Endometrium (tissue), 2 donors: ENCODE measurements around the gene SCLY.

Experiments used
- FAIRE-seq: peaks from 2 replicates; lab custom pipeline; 2012; peaks lifted over from hg19 to GRCh38; lab: Jason Lieb, UNC
- donor health status: control.
- donor health status: control.

Gene SCLY

GRCh38 chr2:238097988-238098871 is 37.4 kb downstream of the SCLY start:
- FAIRE-seq, result no peak

DNA sequence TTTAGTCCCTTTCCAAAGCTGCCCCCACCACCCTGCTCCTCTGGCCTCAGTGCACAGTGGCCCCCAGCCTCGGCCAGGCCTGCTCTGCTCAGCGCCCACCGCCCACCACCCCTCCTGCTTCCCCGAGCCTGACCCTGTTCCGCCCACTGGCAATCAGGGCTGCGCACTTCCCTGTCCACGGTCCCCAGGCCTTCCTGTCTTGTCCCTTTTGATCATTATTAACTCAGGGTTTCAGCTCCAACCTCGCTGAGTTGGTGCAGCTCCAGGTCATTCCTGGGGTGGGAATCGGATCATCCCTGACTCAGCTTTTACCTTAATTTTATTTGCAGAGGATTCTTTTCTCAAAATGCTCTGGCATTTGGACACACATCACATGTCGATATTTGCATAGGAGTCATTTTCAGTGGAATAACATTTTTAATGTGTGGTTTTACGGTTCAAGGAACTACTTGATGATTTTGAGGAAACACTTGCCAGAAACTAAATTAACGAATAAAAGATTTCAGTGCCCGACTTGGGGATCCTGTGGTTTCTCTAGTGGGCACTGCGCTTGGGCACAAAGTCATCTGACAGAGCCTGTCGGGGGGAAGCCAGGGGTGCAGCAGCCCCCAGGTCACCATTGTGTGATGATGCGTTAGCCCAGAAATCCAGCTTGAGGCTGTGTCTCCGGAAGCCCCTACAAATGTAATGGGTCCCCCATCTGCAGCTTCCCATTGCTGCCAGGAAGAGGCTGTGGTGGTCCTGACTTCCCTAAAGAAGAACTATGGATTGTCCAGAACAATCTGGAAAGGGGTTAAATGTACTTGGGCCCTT is 38.3 kb downstream of the SCLY start:
- FAIRE-seq, result no peak

- FAIRE-seq, result no peak
Observed at GRCh38 chr2:238099714-238100048, 38.9 kb downstream of the SCLY start.

DNA sequence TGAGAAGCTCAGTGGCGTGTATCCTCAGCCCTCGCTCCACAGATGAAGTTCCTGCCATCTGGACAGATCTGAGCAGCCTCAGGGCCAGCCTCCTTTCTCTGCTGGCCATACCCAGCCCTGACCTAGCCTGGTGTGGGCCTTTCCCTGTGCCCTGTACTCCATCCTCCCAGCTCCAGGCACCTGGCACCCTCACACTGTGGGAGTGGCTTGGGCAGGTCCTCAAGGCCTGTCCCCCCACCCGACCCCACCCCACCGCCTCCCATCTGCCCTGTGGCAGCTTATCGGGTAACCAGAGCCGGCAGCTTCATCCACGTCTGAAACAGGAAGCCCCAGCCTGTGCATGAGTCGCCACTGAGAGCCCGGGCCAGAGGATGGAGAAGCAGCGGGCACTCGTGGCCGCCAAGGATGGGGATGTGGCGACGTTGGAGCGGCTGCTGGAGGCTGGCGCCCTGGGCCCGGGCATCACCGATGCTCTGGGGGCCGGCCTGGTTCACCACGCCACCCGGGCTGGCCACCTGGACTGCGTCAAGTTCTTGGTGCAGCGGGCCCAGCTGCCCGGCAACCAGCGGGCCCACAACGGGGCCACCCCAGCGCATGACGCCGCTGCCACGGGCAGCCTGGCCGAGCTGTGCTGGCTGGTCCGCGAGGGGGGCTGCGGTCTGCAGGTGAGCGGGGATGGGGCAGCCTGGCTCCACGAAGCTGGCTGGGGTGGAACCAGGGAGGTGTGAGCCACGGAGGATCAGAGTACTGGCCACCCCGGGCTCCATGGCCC is 39.4 kb downstream of the SCLY start, which contains the start of gene ESPNL:
ESPNL (plus strand) TSS at position 292 of the 772 bp plus-strand sequence; CDS start at position 372, 80 bp downstream.
- FAIRE-seq, result no peak

- no peak for FAIRE-seq
Observed at GRCh38 chr2:238100821-238101771, 40.3 kb downstream of the SCLY start.

GRCh38 chr2:238101891-238102841 is 41.4 kb downstream of the SCLY start:
- no peak for FAIRE-seq

DNA sequence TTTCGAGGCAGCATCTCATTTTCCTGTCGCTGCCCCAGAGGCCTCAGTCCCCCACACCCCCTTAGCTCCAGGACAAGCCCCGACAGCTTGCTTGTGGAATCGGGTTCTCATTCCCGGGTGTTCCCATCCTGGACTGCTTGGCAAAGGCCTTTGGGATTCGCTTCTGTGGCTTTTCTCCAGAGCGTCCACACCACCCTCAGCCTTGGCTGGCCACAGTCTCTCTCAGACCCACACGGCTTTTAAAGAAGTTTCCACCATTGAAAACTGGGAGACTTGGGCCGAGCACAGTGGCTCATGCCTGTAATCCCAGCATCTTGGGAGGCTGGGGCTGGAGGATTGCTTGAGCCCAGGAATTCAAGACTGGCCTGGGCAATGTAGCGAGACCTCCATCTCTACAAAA is 42.1 kb downstream of the SCLY start:
- no peak for FAIRE-seq

DNA sequence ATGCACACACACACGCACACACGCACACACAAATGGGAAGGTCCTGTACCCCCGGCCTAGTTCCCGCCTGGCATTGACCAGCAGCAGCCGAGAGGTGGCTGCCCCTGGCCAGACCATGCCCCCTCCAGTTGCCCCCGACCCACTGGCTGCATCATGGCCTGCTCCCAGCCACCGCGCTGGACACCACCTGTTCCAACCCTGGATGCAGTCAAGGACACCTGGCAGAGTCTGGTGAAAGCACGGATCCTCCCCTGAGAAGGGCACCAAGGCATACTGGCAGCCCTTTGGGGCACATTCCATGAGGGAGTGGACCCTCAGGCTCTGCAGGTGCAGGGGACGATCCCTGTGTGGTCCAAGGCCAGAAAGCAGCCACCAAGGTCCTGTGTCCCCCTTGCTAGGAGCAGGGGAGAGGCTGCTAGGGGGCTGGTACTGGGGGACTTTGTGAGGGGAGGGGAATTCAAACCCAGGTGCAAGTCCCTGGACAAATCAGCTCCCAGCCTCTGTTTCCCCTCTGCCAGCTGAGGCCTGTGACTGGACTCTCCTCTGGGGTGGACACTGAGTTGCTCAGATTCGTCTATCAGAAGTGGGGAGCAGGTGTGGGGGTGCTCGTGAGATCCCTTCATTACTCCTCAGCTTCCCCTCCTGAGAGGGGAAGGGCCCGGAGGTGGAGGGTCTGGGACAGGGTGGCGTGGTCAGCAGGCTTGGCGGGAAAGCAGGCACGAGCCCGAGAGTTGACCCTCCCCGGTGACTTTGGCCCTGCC is 42.8 kb downstream of the SCLY start:
- FAIRE-seq, result no peak

DNA sequence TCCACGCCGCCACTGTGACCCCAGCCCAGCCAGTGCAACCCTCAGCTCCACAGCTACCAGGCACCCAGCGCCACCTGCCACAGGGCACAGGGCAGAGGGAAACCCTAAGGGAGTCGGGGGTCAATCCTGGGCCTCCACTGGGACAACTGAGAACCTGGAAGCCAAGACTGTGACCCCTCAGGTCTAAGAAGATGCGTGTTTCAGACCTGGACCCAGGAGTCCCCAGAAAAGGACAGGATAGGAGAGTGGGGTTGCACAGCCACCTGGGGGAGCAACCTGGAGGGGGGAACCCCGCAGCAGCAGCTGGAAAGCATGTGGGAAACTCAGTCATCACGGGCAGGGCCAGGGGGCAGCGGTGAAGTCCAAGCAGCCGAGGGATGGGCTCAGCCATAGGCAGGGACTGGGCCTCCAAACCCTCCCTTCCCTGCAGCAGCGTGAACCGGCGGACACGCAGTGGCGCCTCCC is 43.5 kb downstream of the SCLY start:
- no peak for FAIRE-seq

- FAIRE-seq, result no peak
Observed at GRCh38 chr2:238104691-238105371, 44.0 kb downstream of the SCLY start.

DNA sequence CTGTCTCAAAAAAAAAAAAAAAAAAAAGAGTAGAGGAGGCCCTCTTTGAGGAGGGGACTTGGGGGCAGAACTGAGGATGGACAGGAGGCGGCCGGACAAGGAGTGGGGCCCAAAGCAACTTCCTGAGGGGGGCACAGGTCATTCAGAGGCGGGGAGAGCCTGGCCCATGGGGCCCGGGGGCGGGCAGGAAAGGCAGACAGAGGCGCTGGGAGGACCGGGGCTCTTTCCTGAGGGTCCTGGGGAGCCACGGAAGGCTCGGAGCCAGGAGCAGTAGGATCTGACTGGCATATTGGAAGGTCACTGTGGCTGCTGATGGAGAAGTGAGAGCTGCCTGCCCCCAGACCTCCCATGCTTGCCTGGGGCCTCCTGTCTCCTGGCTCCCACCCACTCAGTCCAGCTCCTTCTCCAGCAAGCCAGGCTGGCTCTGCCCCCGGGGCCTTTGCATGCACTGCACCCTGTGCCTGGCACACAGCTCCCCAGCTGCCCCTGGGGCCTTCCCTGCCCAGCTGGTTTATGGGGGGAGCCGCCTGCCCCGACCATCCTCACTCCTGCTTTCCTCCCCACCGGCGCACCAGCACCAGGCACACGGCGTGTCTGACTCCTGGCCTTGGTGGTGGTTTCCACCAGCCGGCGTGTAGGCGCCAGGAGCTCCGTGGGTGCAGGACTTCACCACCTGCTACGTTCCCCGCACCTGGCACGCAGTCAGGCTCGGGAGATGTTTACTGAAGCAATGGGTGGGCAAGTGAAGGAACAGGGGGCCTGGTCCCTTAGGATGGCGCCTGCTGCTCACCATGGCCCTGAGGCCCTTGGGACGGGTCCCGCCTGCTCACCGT is 44.9 kb downstream of the SCLY start:
- no peak for FAIRE-seq

DNA sequence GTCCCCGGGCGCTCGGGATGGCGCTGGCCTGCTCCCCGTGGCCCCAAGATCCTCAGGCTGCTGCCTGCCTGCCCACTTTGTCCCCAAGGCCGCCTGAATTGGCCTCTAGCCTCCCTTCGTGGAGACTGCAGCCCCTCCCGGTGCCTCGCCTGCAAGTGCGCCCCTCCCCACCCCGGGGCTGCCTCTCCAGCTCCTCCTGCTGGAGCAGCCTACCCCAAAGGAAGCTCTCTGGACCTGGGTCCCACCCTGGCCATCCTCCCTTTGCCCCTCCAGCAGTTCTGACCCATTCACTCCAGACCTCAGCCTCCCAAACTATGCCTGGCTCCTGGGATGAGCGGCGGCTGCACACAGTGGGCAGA is 45.5 kb downstream of the SCLY start:
- no peak for FAIRE-seq

DNA sequence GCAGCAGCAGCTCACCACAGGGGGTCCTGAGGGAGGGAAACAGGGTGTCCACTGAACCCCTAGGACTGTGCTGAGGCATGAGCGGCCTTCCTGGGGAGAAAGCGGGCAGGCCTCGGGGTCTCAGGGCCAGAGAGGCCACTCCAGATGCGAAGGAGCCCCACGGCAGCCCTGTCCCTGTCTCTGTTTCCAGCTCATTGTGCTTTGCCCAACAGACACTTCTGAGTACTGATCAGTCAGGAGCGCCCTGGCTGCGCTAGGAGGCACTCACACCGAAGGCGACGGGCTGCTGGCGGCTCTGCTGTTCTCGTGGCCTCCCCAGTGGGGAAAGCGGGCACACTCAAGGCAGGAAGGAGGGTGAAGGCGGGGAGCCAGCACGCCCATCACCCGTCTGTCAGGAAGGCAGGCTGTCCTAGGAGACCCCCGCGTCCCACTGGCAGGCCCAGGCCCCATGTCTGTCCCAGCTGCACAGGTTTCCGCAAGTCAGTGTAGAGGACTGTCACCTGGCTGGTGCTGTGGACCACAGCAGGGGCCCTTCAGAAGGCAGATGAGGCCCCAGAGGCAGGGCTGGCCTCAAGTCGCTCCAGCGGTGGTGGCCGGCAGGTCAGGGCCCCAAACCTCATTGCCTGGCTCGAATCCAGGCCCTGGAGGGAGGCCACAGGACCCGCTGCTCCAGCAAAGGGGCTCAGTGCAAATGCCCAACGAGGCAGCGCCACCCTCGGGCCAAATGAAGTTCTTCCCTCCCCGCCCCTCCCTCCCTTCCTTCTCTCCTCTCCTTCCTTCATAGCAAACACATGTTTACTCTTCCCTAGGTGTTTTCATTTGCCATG is 46.1 kb downstream of the SCLY start:
- no peak for FAIRE-seq

GRCh38 chr2:238107525-238108422 is 47.0 kb downstream of the SCLY start:
- FAIRE-seq, result no peak

GRCh38 chr2:238108423-238109183 is 47.8 kb downstream of the SCLY start:
- FAIRE-seq, result no peak
